Measurements from ENCODE around the gene ITGAE.
"Not testable (repeated sequence)": the region's sequence is repeated elsewhere in the genome, so short reads cannot be mapped to it uniquely, and the experiment has no call there.

ITGAE gene, protein sequence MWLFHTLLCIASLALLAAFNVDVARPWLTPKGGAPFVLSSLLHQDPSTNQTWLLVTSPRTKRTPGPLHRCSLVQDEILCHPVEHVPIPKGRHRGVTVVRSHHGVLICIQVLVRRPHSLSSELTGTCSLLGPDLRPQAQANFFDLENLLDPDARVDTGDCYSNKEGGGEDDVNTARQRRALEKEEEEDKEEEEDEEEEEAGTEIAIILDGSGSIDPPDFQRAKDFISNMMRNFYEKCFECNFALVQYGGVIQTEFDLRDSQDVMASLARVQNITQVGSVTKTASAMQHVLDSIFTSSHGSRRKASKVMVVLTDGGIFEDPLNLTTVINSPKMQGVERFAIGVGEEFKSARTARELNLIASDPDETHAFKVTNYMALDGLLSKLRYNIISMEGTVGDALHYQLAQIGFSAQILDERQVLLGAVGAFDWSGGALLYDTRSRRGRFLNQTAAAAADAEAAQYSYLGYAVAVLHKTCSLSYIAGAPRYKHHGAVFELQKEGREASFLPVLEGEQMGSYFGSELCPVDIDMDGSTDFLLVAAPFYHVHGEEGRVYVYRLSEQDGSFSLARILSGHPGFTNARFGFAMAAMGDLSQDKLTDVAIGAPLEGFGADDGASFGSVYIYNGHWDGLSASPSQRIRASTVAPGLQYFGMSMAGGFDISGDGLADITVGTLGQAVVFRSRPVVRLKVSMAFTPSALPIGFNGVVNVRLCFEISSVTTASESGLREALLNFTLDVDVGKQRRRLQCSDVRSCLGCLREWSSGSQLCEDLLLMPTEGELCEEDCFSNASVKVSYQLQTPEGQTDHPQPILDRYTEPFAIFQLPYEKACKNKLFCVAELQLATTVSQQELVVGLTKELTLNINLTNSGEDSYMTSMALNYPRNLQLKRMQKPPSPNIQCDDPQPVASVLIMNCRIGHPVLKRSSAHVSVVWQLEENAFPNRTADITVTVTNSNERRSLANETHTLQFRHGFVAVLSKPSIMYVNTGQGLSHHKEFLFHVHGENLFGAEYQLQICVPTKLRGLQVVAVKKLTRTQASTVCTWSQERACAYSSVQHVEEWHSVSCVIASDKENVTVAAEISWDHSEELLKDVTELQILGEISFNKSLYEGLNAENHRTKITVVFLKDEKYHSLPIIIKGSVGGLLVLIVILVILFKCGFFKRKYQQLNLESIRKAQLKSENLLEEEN

GRCh38 chr17:3800362-3801271 lies at the start of gene ITGAE:
TSS of gene ITGAE (minus strand) at chr17:3801188. CDS start at chr17:3801144, 44 bp downstream.
- no peak for DNase-seq (ENCODE audit: low read depth)

- DNase-seq (ENCODE audit: low read depth) = no peak
These were observed 47.3 kb upstream of the ITGAE start for GRCh38 chr17:3848229-3848835.

GRCh38 chr17:3847165-3847670 lies 46.2 kb upstream of the ITGAE start:
- DNase-seq (ENCODE audit: low read depth) = no peak

DNA sequence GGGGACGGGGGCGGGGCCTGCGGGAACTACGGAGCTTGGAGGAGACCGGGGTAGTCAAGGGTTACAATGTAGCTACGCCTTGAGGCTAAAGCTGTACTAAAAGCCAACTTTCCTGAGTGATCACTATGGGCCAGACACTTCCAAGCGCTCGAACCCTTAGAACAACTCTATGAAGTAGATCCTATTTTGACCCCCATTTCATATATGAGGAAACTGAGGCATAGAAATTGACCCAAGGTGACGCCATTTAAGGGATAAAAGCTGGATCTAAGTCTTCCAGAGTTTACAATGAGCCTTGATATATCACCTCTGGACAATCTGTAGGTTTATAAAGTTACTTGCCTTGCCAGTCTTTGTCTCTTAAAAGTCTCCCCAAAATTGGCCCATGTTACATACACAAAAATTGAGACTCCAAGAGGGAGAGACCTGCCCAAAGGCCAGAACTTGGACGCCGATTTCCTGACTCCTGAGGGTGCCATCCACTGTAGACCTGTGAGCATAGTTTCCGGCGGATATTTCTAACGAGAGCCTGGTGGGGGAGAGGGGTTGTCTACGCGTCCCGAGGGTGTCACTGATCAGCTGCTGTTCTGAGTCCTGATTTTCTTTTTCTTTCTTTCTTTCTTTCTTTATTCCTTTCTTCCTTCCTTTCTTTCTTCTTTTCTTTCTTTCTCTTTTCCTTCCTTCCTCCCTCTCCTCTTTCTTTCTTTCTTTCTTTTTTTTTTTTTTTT lies 45.6 kb upstream of the ITGAE start:
- no peak for DNase-seq (ENCODE audit: low read depth)

DNA sequence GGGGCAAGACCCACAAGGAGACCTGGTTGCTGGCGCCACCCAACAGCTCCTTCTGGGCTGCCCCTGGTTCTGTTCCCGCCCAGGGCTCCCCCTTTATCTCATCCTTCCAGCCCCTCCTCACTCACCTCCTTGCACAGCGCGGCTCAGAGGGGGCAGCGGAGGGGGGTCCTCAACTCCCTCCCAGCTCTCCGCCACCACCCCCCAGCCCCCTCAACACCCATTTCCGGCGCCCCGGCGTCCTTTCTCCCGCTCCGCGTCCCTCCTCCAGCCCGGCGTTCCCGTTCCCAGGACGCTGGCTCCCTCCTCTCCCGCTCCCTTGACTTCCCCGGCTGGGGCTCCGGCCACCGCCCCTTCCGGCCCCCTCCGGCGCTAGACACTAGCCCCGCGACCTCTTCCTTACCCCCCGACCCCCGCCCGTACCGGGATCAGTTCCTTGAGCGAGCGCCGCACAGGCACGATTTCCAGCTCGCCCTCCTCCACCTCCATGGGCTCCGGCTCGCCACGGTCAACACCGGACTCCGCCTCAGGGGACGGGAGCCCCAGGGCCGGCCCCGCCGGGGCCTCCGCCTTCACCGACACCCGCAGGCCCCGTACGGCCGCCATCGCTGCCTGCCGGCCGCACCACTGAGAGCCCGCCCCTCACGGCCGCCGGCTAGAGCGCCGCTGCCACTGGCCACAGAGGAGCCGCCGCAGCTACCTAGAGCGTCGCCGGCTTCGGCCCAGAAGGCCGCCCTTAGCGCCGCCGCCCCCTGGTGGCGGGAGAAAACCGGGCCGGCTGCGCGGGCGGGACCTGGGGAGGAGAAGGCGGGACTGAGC lies 44.8 kb upstream of the ITGAE start, which contains the start of gene NCBP3:
Gene NCBP3, minus strand, starts transcription at position 626 of the 816 bp plus-strand sequence. Its CDS starts 23 bp downstream, at position 603.
- DNase-seq (ENCODE audit: low read depth) = peak; percentile 93

- no peak for DNase-seq (ENCODE audit: low read depth)
These were observed 44.3 kb upstream of the ITGAE start for GRCh38 chr17:3845291-3845620.

GRCh38 chr17:3844556-3844955 lies 43.6 kb upstream of the ITGAE start:
- not testable (repeated sequence) for DNase-seq (ENCODE audit: low read depth)

DNA sequence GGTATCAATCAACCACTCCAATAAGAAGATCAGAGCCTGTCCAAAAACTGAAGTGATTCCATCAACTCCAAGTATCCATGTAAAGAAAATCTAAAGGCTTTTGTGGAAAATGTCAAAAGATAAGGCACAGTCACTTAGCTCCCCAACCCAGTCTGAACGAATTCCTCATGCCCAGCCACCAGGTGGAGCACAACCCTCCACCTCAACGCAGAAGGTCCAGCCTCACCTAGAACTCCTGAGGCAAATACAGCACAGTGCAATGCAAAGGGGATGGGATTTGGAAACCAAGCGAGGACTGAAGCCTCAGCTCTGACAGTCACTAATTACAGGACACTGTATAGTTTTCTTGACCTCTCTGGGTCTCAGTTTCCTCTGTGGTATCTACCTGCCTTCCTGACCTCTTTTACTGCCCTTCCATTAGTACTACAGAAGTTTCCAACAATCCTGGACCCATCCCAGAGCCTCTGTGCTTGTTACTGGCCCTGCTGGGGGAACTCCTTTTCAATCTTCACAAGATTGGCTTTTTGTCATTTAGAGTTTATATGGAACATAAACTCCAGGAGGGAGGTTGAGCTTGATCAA lies 43.0 kb upstream of the ITGAE start:
- no peak for DNase-seq (ENCODE audit: low read depth)

DNA sequence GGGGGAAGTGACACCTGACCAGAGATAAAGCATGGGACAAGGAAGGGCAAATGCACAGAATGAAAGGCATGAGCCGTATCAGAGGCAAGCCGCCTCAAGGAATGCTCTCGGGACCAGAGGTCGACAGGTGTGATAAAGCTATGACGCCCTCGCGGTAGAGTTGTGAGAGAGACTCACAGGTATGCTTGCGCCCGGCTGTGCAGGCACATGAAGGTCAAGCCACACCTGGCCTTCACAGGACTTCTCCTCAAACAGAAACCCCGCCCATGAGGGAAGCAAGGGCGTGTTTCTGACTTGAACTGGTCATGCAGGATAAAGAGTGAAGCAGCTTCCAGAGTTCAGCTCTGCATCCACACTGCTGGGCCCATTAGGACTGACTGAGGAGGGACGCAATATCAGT lies 37.2 kb upstream of the ITGAE start:
- DNase-seq (ENCODE audit: low read depth) = no peak

DNA sequence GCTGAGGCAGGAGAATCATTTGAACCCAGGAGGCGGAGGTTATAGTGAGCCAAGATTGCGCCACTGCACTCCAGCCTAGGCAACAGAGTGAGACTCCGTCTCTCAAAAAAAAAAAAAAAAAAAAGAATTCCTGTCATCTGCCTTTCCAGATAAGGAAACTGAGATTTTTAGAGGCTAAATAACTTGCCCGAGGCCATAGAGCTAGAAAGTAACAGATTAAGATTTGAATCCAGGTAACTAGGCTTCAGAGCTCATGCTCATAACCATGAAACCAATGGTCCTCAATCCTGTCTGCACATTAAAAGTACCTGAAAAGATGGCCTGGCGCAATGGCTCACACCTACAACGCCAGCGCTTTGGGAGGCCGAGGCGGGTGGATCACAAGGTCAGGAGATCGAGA lies 35.6 kb upstream of the ITGAE start:
- no peak for DNase-seq (ENCODE audit: low read depth)

DNA sequence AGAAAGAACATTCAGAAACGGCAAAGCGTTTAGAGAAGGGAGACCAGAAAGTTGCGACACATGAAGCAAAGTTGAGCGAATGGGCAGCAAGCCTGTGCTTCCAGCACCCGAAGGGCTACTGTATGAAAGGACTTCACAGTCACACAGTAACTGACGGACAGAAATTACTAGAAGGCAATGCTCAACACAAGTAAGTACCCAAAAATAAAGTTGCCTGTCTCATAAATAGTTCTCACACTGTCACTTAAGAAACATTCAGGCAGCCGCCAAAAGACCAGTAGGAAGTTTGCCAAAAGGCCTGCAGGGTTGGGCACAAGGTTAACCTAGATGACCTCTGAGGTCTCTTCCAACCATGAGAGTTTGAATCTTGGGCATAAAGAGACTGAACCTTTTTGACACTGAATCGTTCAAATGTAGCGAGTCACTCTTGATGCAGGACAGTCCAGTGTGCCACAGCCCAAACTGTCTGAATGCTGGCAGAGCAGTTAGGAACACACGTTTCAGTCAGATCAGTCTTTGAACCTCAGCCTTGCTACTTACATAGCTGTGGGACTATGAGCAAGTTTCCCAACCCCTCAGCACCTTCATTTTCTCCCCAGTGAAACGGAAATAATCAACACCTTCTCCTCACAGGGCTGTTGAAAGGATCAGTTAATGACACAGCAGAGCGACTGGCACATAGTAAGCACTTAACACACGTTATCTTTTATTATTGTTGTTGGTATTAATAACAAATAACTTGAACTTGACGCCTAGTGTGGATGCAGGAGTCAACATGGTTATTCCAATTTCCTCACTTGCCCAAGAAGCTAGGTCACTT lies 34.6 kb upstream of the ITGAE start:
- no peak for DNase-seq (ENCODE audit: low read depth)

DNA sequence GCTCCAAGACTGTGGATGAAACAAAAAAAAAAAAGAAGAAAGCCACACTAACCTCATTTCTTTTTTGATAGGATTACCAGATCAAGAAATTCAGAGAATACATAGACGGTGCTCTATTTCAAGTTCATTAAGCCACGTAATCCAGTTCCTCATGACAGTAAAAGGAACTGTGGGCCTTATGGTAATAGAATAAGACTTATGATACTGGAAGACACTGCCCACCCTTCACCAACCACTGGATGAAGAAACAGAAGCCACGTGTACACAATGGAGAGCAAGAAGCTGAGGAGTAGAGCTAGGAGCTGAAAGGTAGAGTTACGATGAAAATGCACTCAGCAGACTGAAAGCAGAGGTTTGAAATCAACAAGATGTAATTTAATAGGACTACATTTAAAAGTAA lies 33.8 kb upstream of the ITGAE start:
- no peak for DNase-seq (ENCODE audit: low read depth)

GRCh38 chr17:3828852-3829232 lies 27.9 kb upstream of the ITGAE start:
- DNase-seq (ENCODE audit: low read depth) = no peak

DNA sequence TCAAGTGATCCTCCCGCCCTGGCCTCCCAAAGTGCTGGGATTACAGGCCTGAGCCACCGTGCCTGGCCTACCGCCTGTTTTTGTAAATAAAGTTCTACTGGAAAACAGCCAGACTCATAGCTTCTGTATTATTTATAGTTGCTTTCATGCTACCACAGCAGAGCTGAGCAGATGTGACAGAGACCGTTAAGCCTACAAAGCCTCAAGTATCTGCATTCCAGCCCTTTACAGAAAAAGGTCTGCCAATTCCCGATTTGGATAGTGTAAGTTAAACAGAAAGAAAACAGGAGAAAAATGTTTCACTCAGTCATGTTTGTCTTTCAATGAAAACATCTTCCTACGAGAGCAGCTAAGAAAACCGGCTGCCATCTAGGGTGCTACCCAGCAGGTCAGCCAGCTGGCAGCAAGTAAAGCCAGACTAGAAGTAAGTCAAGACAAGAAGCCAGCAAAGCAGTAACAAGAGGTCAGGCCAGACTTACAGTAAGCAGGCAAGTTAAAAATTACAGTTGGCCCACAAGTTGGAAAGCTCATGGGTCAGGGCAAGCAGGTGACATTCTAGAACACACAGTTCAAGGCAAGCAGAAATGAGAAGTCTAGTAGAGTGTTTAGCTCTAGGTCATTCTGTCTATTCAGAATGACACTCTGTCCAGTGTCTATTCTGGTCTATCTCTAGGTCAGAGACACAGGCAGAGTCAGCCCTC lies 27.3 kb upstream of the ITGAE start:
- peak; percentile 50 for DNase-seq (ENCODE audit: low read depth)

- DNase-seq (ENCODE audit: low read depth) = peak; percentile 46
These were observed 26.3 kb upstream of the ITGAE start for GRCh38 chr17:3827124-3827773.

GRCh38 chr17:3826191-3826590 lies 25.2 kb upstream of the ITGAE start:
- DNase-seq (ENCODE audit: low read depth) = no peak

- DNase-seq (ENCODE audit: low read depth) = no peak
These were observed 20.1 kb upstream of the ITGAE start for GRCh38 chr17:3821101-3821500.
